ENCODE data around the gene INSC. TPM values are rescaled to one million over a fixed set of nuclear protein-coding genes. Genes with fewer than 3 reads are reported as not detected.

INSC gene
- total RNA-seq, 1 experiment from 2014 or later, result 0.17 TPM

GRCh38 chr11:15146271-15147003 is 31.7 kb downstream of the INSC start:
- ChIA-PET CTCF (no interaction called here), POLR2A (no interaction called here), RAD21 (ENCODE audit: low non-redundant PET in 1 of 2, low total read pairs in 2 of 2, uncharacterized antibody in 2 of 2, unreplicated experiment in 2 of 2) (no interaction called here)
- Histone ChIP-seq H3K9me2 (ENCODE audit: insufficient read depth) (no peaks in the 10 kb centered on the region), H2AFZ (ENCODE audit: low read depth, low read length, poor library complexity, severe bottlenecking) (no peak overlapping the region), H4K20me1 (ENCODE audit: insufficient read depth) (no peaks in the 10 kb centered on the region), H3K36me3 (ENCODE audit: control insufficient read depth in 1 of 2, insufficient read depth in 2 of 2, low read length in 2 of 2) (no peaks in the 10 kb centered on the region), H3K9me3 (ENCODE audit: control insufficient read depth in 1 of 2, insufficient read depth in 1 of 2, low read depth in 1 of 2, low read length in 2 of 2) (no peaks in the 10 kb centered on the region), H3K4me1 (ENCODE audit: control insufficient read depth in 1 of 2, insufficient read depth in 2 of 2, low read length in 2 of 2) (peaks cover 0 to 6% of the 10 kb centered on the region in 2 experiments; a peak in 1 of 4 replicates), H3K27ac (ENCODE audit: low read depth, low read length) (no peak overlapping the region), H3K9ac (ENCODE audit: low read length) (no peak overlapping the region), H3K4me2 (ENCODE audit: low read length) (no peak overlapping the region), H3K79me2 (ENCODE audit: insufficient read depth, low read length) (no peaks in the 10 kb centered on the region), H3K27me3 (ENCODE audit: insufficient read depth, low read length) (no peaks in the 10 kb centered on the region), H3K4me3 (replicated peaks in 1 of 2; ENCODE audit: low read depth in 1 of 2, low read length in 2 of 2) (no peak overlapping the region)
- intact Hi-C loops (cut with micrococcal nuclease), result no loop called here
- no peak for DNase-seq (ENCODE audit: low read depth, low spot score)
- no peak for TF ChIP-seq EGR1 (IDR thresholded peaks at IDR 0.05; ENCODE audit: low read depth)
- TF ChIP-seq FOSL1 (IDR thresholded peaks at IDR 0.05; ENCODE audit: low read depth), result no peak
- no peak for TF ChIP-seq CTCF (IDR thresholded peaks at IDR 0.05 in 2 of 3, conservative IDR thresholded peaks at IDR 0.05 in 1 of 3; ENCODE audit: borderline replicate concordance in 1 of 3, insufficient read depth in 1 of 3, low read depth in 2 of 3, low read length in 2 of 3)
- TF ChIP-seq SP1 (IDR thresholded peaks at IDR 0.05; ENCODE audit: low read depth), result no peak
- no peak for TF ChIP-seq EZH2 (IDR thresholded peaks at IDR 0.05)
- no peak for TF ChIP-seq JUND (IDR thresholded peaks at IDR 0.05)
- no peak for TF ChIP-seq ZFX (IDR thresholded peaks at IDR 0.05)
- no peak for TF ChIP-seq SIN3A (IDR thresholded peaks at IDR 0.05; ENCODE audit: low read depth)
- TF ChIP-seq TCF7L2 (IDR thresholded peaks at IDR 0.05; ENCODE audit: borderline replicate concordance, extremely low read depth, insufficient read depth, insufficient read length), result no peak
- no peak for TF ChIP-seq POLR2AphosphoS5 (IDR thresholded peaks at IDR 0.05; ENCODE audit: low read depth, low read length)
- TF ChIP-seq REST (IDR thresholded peaks at IDR 0.05; ENCODE audit: low read depth), result no peak
- TF ChIP-seq ATF3 (IDR thresholded peaks at IDR 0.05), result no peak
- TF ChIP-seq YY1 (IDR thresholded peaks at IDR 0.05; ENCODE audit: extremely low read depth, insufficient replicate concordance, low read depth, low read length), result no peak
- no peak for TF ChIP-seq POLR2A (IDR thresholded peaks at IDR 0.05; ENCODE audit: borderline replicate concordance, extremely low read depth, insufficient read depth, insufficient read length)
- no peak for TF ChIP-seq MAX (IDR thresholded peaks at IDR 0.05)
- TF ChIP-seq CBX3 (IDR thresholded peaks at IDR 0.05; ENCODE audit: low read depth), result no peak
- TF ChIP-seq EZH2phosphoT487 (IDR thresholded peaks at IDR 0.05; ENCODE audit: borderline replicate concordance), result no peak
- no peak for ATAC-seq
- BruUV-seq (replicated peaks), result no TSS peak

Data from HCT116 (cell line).